OCI-LY1 (cell line): ENCODE measurements around the gene SETD5.

Experiments used
- EZH2 ChIP-seq: fragments of 200-600 bp; sonication (generic), shearing (Covaris generic); IDR thresholded peaks from 2 replicates; pipeline ENCODE4 v1.8.0; 2017; ENCODE audit warnings: borderline replicate concordance, mixed run types, mild to moderate bottlenecking, antibody characterized with exemption, low read length, moderate library complexity, mixed read lengths
- TF ChIP-seq, protein P1 (sequence below): fragments of 200-600 bp; sonication (generic), shearing (Covaris generic); IDR thresholded peaks from 2 replicates; pipeline ENCODE4 v1.5.1; 2017; ENCODE audit warnings: mild to moderate bottlenecking, antibody characterized with exemption, low read length, moderate library complexity, mixed read lengths

DNA sequence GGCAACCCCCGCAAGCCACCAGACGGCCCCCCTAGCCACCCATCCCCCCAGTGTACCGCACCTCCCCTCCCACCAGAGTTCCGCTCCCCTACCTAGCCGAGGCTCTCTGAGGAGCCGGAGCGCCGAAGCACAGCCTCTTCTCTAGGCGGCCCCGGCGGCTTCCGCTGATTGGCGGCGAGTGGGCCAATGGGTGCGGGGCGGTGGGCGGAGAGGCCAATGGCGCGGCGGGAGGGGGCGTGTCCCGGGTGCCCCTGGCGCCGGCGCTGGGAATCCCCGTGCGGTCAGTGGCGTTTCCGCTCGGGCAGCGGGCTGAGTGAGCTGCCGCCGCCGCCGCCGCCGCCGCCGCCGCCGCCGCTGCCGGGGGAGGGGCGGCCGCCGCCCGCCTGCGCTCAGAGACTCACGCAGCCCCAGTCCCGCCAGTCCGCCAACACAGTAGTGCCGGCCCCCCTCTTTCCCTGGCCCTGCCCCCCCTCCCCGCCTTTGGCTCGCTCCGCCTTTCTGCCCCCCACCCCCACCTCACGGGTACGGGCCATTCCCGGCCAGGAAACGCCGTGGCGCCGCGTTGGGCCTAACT, at the start of gene SETD5:
- TF ChIP-seq, protein P1, sequence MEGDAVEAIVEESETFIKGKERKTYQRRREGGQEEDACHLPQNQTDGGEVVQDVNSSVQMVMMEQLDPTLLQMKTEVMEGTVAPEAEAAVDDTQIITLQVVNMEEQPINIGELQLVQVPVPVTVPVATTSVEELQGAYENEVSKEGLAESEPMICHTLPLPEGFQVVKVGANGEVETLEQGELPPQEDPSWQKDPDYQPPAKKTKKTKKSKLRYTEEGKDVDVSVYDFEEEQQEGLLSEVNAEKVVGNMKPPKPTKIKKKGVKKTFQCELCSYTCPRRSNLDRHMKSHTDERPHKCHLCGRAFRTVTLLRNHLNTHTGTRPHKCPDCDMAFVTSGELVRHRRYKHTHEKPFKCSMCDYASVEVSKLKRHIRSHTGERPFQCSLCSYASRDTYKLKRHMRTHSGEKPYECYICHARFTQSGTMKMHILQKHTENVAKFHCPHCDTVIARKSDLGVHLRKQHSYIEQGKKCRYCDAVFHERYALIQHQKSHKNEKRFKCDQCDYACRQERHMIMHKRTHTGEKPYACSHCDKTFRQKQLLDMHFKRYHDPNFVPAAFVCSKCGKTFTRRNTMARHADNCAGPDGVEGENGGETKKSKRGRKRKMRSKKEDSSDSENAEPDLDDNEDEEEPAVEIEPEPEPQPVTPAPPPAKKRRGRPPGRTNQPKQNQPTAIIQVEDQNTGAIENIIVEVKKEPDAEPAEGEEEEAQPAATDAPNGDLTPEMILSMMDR = no peak
- no peak for TF ChIP-seq EZH2
